Lung (tissue), 12 donors: ENCODE data around the gene SCAPER. TPM values are rescaled to one million over a fixed set of nuclear protein-coding genes. Genes with fewer than 3 reads are reported as not detected.
A peak's percentile ranks its signal among the peaks of the same experiment; 100 is the strongest.

Source experiments
- ATAC-seq: fragments of 200-7000 bp; cut with Tn5 transposase; one replicate; pipeline ENCODE4 v1.9.1; 2020; ENCODE audit warnings: moderate number of reproducible peaks; ENCODE audit not compliant: insufficient read depth, low FRiP score
- DNase-seq, 3 donors: peaks; one replicate each; pipeline ENCODE4 v3.0.0-alpha.2; 2013 to 2017
- H3K27ac ChIP-seq, 2 donors: one replicate each; pipeline ENCODE4 v1.5.1; 2013; ENCODE audit warnings: mild to moderate bottlenecking in 2 of 2, moderate library complexity in 2 of 2, control low read depth in 1 of 2, inconsistent platforms in 1 of 2, low read depth in 1 of 2, low read length in 1 of 2
- H3K27me3 ChIP-seq, 3 donors: one replicate each; pipeline ENCODE4 v1.5.1; 2013; ENCODE audit warnings: low read length in 2 of 3; ENCODE audit not compliant: control insufficient read depth in 3 of 3, insufficient read depth in 3 of 3
- H3K36me3 ChIP-seq, 4 donors: one replicate each; pipeline ENCODE4 v1.5.1; 2013; ENCODE audit warnings: low read length in 4 of 4, mild to moderate bottlenecking in 1 of 4, moderate library complexity in 1 of 4; ENCODE audit not compliant: control insufficient read depth in 4 of 4, insufficient read depth in 4 of 4
- H3K4me1 ChIP-seq, 5 donors: one replicate each; pipeline ENCODE4 v1.5.1; 2013; ENCODE audit warnings: low read length in 5 of 5, mild to moderate bottlenecking in 2 of 5, moderate library complexity in 1 of 5; ENCODE audit not compliant: control insufficient read depth in 5 of 5, insufficient read depth in 5 of 5
- H3K4me3 ChIP-seq: one replicate; pipeline ENCODE4 v1.5.1; 2013; ENCODE audit warnings: mild to moderate bottlenecking, control low read depth, moderate library complexity
- H3K9ac ChIP-seq, 2 donors: one replicate each; pipeline ENCODE4 v1.5.1; 2013; ENCODE audit warnings: low read length in 2 of 2, control low read depth in 1 of 2; ENCODE audit not compliant: insufficient read depth in 1 of 2
- H3K9me3 ChIP-seq, 4 donors: one replicate each; pipeline ENCODE4 v1.5.1; 2013; ENCODE audit warnings: low read length in 3 of 4, mild to moderate bottlenecking in 1 of 4, moderate library complexity in 1 of 4; ENCODE audit not compliant: control insufficient read depth in 4 of 4, insufficient read depth in 3 of 4
- WGBS, 2 donors: extraction: QIAGEN DNeasy Blood & Tissue Kit; methylation state at CpG; one replicate each; pipeline ENCODE4 v1.1.7; 2013; 5-methylcytosine and 5-hydroxymethylcytosine counted together
- polyA plus RNA-seq, 2 donors: library from polyadenylated mRNA; stranded (reverse); fragments of 200-250 nt; gene quantifications; one replicate each; pipeline ENCODE4 v1.2.1, GENCODE V29; 2013
- total RNA-seq, 2 donors: library from RNA; depleted of rRNA in 1 of 2; stranded (reverse); fragments of >200 nt in 1 of 2; gene quantifications; one replicate each; pipeline ENCODE4 v1.2.1, GENCODE V29; 2014 to 2021
- TF ChIP-seq, protein P1 (sequence below): IDR thresholded peaks from 2 replicates; pipeline ENCODE4 v1.5.1; 2012; ENCODE audit warnings: mild to moderate bottlenecking; ENCODE audit errors: control extremely low read depth, extremely low read depth
- donor health status: control.
- donor health status: control.
- donor health status: Bipolar disorder and iron deficiency.
- donor health status: healthy.
- donor health status: DM: yes; HTN: yes; CAD: no.

Gene SCAPER
- total and polyA plus RNA-seq, 4 donors: 3.9 to 40.2 (median 19.5) TPM

DNA sequence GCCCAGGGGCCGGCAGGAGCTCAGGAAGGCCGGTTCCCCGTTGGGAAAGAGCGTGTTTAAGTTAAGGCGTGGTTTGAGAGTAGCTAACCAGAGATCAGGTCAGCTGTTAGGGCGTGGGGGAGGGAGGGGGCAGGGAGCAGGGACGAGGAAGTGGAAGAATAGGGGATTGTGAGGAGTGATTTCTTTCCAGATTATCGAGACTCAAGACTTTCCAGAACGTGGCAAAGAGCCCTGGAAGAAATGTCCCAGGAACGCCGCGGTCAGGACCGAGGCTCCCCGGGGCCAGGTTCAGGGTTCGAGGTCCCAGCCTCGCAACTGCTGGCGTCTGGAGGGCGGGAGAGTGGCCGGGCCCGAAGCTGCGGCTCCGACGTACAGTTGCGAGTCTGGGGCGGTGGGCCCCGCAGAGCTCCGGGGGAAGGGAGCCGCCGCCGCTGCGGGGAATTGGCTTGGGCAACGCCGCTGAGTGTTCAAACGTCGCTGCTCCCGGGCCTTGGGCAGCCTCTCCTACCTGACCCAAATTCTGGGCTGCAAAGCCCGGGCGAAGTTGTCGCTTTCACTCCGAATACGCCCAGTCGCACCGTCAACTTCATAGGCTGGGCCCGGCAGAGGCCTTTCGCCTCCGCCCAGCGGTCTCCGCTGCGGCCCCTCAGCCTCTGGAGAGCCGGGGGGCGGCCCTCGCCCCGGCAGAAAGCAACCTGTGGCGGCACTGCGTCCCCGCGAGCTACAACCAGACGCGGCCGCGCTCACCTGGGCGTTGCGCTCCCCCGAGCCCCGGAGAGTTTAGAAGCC, 559.1 kb downstream of the SCAPER start:
- H3K9me3 ChIP-seq: peaks cover 0 to 9% (median 0%) of the 10 kb centered on the region in 4 donors
- peak in 2 of 3 donors; percentile 23 to 29 for DNase-seq
- H3K27ac ChIP-seq: no peak overlapping the region
- 2 to 4% methylated on average over 63 to 65 of the region's 65 CpGs for WGBS, 2 donors
- ATAC-seq: no peak
- no peak overlapping the region for H3K9ac ChIP-seq
- peak overlapping the region; percentile 7 for H3K4me3 ChIP-seq
- H3K36me3 ChIP-seq: peaks cover 0 to 3% (median under 1%) of the 10 kb centered on the region in 4 donors
- peaks cover 4 to 25% (median 17%) of the 10 kb centered on the region in 5 donors for H3K4me1 ChIP-seq
- TF ChIP-seq, protein P1, sequence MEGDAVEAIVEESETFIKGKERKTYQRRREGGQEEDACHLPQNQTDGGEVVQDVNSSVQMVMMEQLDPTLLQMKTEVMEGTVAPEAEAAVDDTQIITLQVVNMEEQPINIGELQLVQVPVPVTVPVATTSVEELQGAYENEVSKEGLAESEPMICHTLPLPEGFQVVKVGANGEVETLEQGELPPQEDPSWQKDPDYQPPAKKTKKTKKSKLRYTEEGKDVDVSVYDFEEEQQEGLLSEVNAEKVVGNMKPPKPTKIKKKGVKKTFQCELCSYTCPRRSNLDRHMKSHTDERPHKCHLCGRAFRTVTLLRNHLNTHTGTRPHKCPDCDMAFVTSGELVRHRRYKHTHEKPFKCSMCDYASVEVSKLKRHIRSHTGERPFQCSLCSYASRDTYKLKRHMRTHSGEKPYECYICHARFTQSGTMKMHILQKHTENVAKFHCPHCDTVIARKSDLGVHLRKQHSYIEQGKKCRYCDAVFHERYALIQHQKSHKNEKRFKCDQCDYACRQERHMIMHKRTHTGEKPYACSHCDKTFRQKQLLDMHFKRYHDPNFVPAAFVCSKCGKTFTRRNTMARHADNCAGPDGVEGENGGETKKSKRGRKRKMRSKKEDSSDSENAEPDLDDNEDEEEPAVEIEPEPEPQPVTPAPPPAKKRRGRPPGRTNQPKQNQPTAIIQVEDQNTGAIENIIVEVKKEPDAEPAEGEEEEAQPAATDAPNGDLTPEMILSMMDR: no peak
- H3K27me3 ChIP-seq: peaks cover 10 to 74% (median 65%) of the 10 kb centered on the region in 3 donors

GRCh38 chr15:76345583-76345879, 559.6 kb downstream of the SCAPER start:
- Histone ChIP-seq H3K4me3 (no peak overlapping the region), H3K36me3 (peaks cover 0 to 2% (median under 1%) of the 10 kb centered on the region in 4 donors), H3K27me3 (peaks cover 14 to 80% (median 69%) of the 10 kb centered on the region in 3 donors), H3K9me3 (peaks cover 0 to 12% (median 0%) of the 10 kb centered on the region in 4 donors), H3K9ac (no peak overlapping the region), H3K27ac (no peak overlapping the region), H3K4me1 (peaks cover 4 to 30% (median 17%) of the 10 kb centered on the region in 5 donors)
- no peak for ATAC-seq
- peak in 1 of 3 donors; percentile 13 for DNase-seq
- 14 to 17% methylated on average over 7 of the region's 7 CpGs for WGBS, 2 donors
- TF ChIP-seq, protein P1: no peak

DNA sequence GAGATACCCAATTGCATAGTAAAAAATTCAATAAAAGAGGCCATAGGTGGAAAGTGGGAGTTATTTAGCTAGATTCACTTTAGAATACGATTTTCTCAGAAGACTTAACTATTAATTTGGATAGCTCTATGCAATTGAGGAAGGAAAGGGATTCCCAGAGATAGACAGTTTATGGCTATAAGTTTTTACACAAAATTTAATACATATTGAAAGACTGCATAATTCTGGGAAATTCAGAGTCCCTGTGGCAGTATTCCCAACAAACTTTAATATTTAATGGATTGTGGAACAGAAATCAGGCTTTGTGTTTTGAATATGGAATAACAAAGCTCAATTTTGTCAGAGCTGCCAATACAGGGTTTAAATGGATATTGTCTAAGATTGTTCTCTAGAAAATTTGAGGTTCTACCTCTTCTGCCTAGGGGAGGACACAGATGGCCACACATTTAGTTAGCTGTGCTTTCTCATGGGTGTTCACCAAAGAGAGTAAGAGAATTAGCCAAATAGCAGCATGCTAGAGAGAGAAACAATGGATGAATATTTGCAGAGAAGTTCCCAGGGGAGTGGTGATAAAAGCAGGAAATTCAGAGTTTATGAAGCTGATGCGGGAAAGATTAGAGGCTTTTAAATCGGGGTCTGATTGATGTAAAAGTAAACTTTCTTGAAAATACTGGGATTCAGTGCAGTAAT, 560.1 kb downstream of the SCAPER start:
- H3K27ac ChIP-seq: no peak overlapping the region
- peaks cover 0 to 2% (median under 1%) of the 10 kb centered on the region in 4 donors for H3K36me3 ChIP-seq
- DNase-seq (peak in 1 of 3 donors; percentile 23), ATAC-seq (no peak)
- H3K4me3 ChIP-seq: no peak overlapping the region
- H3K9ac ChIP-seq: no peak overlapping the region
- TF ChIP-seq, protein P1: no peak
- H3K27me3 ChIP-seq: peaks cover 14 to 82% (median 74%) of the 10 kb centered on the region in 3 donors
- WGBS, 2 donors: 9 to 23% methylated on average over 3 of the region's 3 CpGs
- peaks cover 4 to 35% (median 21%) of the 10 kb centered on the region in 5 donors for H3K4me1 ChIP-seq
- H3K9me3 ChIP-seq: peaks cover 0 to 15% (median 0%) of the 10 kb centered on the region in 4 donors
